GM21390 (cell line): Measurements from ENCODE around the gene MDFI.

ENCODE experiments used
- ATAC-seq: cut with Tn5 transposase; IDR thresholded peaks from one replicate; pipeline ENCODE4 v1.9.1; 2021; ENCODE audit not compliant: unreplicated experiment

Gene MDFI

DNA sequence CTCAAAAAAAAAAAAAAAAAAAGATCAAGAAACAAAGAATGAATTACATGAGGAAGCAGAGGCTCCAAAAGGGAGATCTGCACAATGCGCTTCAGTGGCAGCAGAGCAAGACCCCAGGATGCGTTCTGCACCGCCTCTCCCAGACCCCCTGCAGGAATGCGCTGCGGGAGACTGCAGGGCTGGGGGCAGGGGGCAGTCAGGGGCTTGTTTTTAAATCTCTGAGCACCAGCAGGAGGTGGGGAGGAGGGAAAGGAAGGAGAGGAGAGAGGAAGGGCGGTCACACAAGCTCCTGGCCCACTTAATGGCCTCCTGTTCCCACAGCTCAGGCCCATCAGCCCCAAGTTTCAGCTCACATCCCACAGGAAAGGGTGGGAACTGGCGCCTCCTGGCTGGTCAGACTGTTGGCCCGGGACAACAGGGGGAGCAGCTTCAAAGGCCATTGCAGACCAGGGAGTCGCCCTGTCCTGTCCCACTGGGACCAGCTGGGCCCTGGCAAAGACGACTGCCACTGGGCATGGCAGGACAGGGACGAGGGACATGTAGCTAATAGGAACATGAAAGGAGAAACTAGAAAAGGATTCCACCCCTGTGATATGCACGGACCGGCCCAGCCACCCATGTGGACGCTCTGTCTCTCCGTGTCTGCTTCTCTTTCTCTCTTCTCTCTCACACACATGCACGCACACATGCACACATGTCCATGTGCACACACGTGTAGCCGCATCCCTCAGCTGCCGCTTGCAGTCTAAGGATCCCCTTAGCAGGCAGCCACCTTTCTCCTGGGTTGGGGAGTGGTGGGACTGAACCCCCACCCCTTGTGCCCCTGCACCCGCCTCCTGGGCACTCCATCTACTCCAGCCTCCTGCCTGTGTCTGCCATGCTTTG lies 62.4 kb downstream of the MDFI start:
- ATAC-seq, result no peak

DNA sequence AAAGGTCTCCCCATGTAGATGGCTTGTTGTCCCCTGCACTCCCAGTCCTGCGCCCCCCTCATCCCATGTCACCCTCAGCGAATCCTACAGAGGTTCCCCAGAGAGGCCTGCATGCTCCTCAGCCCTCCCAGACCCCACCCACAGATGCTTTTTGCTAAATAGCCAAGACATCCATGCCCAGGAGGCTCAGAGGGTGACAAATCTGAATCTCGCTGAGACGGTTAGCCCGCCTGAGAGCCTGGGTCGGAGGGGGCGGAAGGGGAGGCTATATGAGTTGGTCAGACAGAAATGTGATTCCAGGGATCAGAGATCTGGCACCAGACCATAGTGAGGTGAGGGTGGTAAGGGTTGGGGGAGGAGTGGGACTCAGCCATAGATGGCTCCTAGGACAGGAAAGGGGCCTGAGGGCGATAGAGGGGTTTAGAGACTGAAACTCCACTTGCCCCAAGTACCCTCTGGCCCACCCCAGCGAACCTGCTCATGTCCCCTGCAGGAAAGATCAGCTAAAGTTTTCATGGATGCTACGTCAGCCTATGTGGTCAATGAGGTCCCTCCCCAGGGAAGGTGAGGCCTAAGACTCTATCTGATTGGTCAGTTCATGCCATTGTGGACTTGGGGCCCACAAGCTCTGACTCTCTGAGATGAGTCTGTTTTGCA lies 63.9 kb downstream of the MDFI start:
- no peak for ATAC-seq

DNA sequence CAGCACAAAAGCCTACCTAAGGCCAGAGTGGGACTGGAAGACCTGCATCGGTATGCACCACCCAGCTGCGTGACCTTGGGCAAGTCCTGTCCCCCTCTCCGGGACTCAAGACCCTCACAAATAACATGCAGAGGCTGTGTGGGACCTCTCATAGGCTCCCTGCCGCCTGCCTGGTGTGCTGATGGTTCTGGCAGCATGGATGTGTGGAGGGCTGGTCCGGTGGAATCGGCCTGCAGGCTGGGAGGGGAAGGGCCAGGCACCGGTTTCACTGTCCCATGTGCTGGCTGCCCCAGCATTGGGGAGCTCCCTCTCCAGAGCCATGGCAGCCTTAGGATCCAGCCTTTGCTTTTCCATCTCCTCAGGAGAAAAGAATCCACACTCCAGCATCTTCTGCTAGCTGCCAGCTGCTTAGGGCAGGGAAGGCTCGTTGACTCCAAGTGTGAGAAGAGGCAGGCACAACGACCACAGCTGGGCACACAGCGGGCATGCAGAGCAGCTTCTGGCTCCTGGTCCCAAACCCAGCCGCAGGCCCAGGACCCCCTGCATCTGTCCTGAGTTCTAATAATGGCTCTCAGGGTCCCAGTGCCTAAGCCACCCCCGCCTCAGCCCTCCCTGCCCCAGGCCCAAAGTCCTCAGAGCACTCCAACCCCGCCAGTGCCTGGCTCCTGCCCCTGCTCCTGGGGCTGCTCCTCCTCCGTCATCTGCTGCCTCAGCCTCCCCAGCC lies 64.7 kb downstream of the MDFI start:
- no peak for ATAC-seq
